ENCODE measurements around the gene TMEM53.
"Not testable (repeated sequence)": the region's sequence is repeated elsewhere in the genome, so short reads cannot be mapped to it uniquely, and the experiment has no call there.

The TMEM53 gene

GRCh38 chr1:44707959-44708831, 33.9 kb upstream of the TMEM53 start:
- peak; percentile 58 for DNase-seq (ENCODE audit: low spot score)
- in situ Hi-C loops (cut with MboI; ENCODE audit: low sequenced_read_pairs, unreplicated experiment), result no loop called here
- TF ChIP-seq CTCF (IDR thresholded peaks at IDR 0.05; ENCODE audit: borderline replicate concordance, control extremely low read depth, extremely low read depth, insufficient read depth, missing control alignments), result peak; percentile 60

GRCh38 chr1:44707112-44707881, 33.0 kb upstream of the TMEM53 start:
- no peak for DNase-seq (ENCODE audit: low spot score)
- in situ Hi-C loops (cut with MboI; ENCODE audit: low sequenced_read_pairs, unreplicated experiment), result no loop called here
- TF ChIP-seq CTCF (IDR thresholded peaks at IDR 0.05; ENCODE audit: borderline replicate concordance, control extremely low read depth, extremely low read depth, insufficient read depth, missing control alignments), result no peak

- TF ChIP-seq CTCF (IDR thresholded peaks at IDR 0.05; ENCODE audit: borderline replicate concordance, control extremely low read depth, extremely low read depth, insufficient read depth, missing control alignments), result no peak
- no peak for DNase-seq (ENCODE audit: low spot score)
- in situ Hi-C loops (cut with MboI; ENCODE audit: low sequenced_read_pairs, unreplicated experiment), result no loop called here
These were observed 31.7 kb upstream of the TMEM53 start for GRCh38 chr1:44705938-44706337.

GRCh38 chr1:44705470-44705869, 31.2 kb upstream of the TMEM53 start:
- no peak for DNase-seq (ENCODE audit: low spot score)
- no peak for TF ChIP-seq CTCF (IDR thresholded peaks at IDR 0.05; ENCODE audit: borderline replicate concordance, control extremely low read depth, extremely low read depth, insufficient read depth, missing control alignments)
- in situ Hi-C loops (cut with MboI; ENCODE audit: low sequenced_read_pairs, unreplicated experiment), result no loop called here

GRCh38 chr1:44701141-44701573, 26.9 kb upstream of the TMEM53 start:
- DNase-seq (ENCODE audit: low spot score), result no peak
- TF ChIP-seq CTCF (IDR thresholded peaks at IDR 0.05; ENCODE audit: borderline replicate concordance, control extremely low read depth, extremely low read depth, insufficient read depth, missing control alignments), result no peak
- in situ Hi-C loops (cut with MboI; ENCODE audit: low sequenced_read_pairs, unreplicated experiment), result no loop called here

- DNase-seq (ENCODE audit: low spot score), result no peak
- in situ Hi-C loops (cut with MboI; ENCODE audit: low sequenced_read_pairs, unreplicated experiment), result no loop called here
- no peak for TF ChIP-seq CTCF (IDR thresholded peaks at IDR 0.05; ENCODE audit: borderline replicate concordance, control extremely low read depth, extremely low read depth, insufficient read depth, missing control alignments)
These were observed 26.3 kb upstream of the TMEM53 start for GRCh38 chr1:44700573-44700972.

- in situ Hi-C loops (cut with MboI; ENCODE audit: low sequenced_read_pairs, unreplicated experiment); DNase-seq (ENCODE audit: low spot score): not testable (repeated sequence)
These were observed 25.1 kb upstream of the TMEM53 start for GRCh38 chr1:44699375-44699774.
